Spleen (tissue), 11 donors: Measurements from ENCODE around the gene RAD54L. TPM values are rescaled to one million over a fixed set of nuclear protein-coding genes. Genes with fewer than 3 reads are reported as not detected.

Experiments used
- DNase-seq: peaks from one replicate; pipeline ENCODE4 v3.0.0-alpha.2; 2020
- H3K27ac ChIP-seq, 8 donors: fragments of 200-600 bp; sonication (generic) in 7 of 8; 1 replicate in 4 of 8; 2 replicates in 4 of 8; pipeline versions ENCODE4 v1.5.0 to v1.8.0; 2016 to 2021; ENCODE audit warnings: inconsistent platforms in 4 of 8, mild to moderate bottlenecking in 4 of 8, moderate library complexity in 1 of 8
- H3K27me3 ChIP-seq, 7 donors: fragments of 200-600 bp; sonication (generic) in 6 of 7; replicated peaks in 1 of 7; 1 replicate in 4 of 7; 2 replicates in 3 of 7; pipeline versions ENCODE4 v1.5.0 to v1.8.0; 2016 to 2021; ENCODE audit warnings: inconsistent platforms in 3 of 7, mild to moderate bottlenecking in 1 of 7
- H3K36me3 ChIP-seq, 6 donors: fragments of 200-600 bp; sonication (generic) in 5 of 6; 1 replicate in 4 of 6; 2 replicates in 2 of 6; pipeline versions ENCODE4 v1.5.0 to v1.8.0; 2016 to 2021; ENCODE audit warnings: inconsistent platforms in 2 of 6
- H3K4me1 ChIP-seq, 6 donors: fragments of 200-600 bp; sonication (generic) in 5 of 6; 1 replicate in 3 of 6; 2 replicates in 3 of 6; pipeline versions ENCODE4 v1.5.0 to v1.8.0; 2016 to 2021; ENCODE audit warnings: inconsistent platforms in 3 of 6
- H3K4me3 ChIP-seq, 8 donors: fragments of 200-600 bp; sonication (generic) in 7 of 8; 1 replicate in 4 of 8; 2 replicates in 4 of 8; pipeline versions ENCODE4 v1.5.0 to v1.8.0; 2016 to 2021; ENCODE audit warnings: inconsistent platforms in 4 of 8, mild to moderate bottlenecking in 4 of 8, moderate library complexity in 2 of 8
- H3K9me3 ChIP-seq, 8 donors: fragments of 200-600 bp; sonication (generic) in 7 of 8; 1 replicate in 4 of 8; 2 replicates in 4 of 8; pipeline versions ENCODE4 v1.5.0 to v1.8.0; 2016 to 2021; ENCODE audit warnings: inconsistent platforms in 4 of 8
- POLR2A ChIP-seq, 3 donors: fragments of 450-650 bp; IDR thresholded peaks; one replicate each; pipeline ENCODE4 v1.5.1; 2017; ENCODE audit warnings: antibody characterized with exemption in 3 of 3, mild to moderate bottlenecking in 1 of 3
- POLR2AphosphoS5 ChIP-seq, 3 donors: sonication (generic); formaldehyde crosslinking; IDR thresholded peaks; one replicate each; pipeline ENCODE4 v1.5.1; 2017; ENCODE audit warnings: antibody characterized with exemption in 3 of 3
- WGBS, 5 donors: extraction: QIAGEN DNeasy Blood & Tissue Kit in 3 of 5; methylation state at CpG; one replicate each; pipeline versions ENCODE4 v1.1.5 to v1.1.7; 2013 to 2018; 5-methylcytosine and 5-hydroxymethylcytosine counted together
- intact Hi-C: fragments of 100-400 bp; cut with DNase I; formaldehyde crosslinking; loops from one replicate; pipeline ENCODE4 v1.15.0; 2023; ENCODE audit warnings: low total_unique reads
- polyA plus RNA-seq, 3 donors: library from polyadenylated mRNA; stranded (reverse); fragments of 200-250 nt; gene quantifications; one replicate each; pipeline ENCODE4 v1.2.1, GENCODE V29; 2013
- total RNA-seq, 7 donors: library from RNA; depleted of rRNA in 3 of 7; stranded (reverse); fragments of >200 nt in 3 of 7; fragmentation: NEBNext Ultra II Directional in 4 of 7; extraction: Animal tissue kit (Norgen Biotek cat#: 25700) in 4 of 7; gene quantifications; one replicate each; pipeline versions ENCODE4 v1.1.0 to v1.2.1, GENCODE V29; 2016 to 2021
- TF ChIP-seq, protein P1 (sequence below), 11 experiments: fragments of 200-600 bp in 7 of 11; fragments of 450-650 bp in 4 of 11; sonication (generic) in 4 of 11; IDR thresholded peaks in 8 of 11; conservative IDR thresholded peaks in 3 of 11; 1 replicate in 7 of 11; 2 replicates in 4 of 11; pipeline versions ENCODE4 v1.4.0 to v1.8.0; 2016 to 2021; ENCODE audit warnings: antibody characterized with exemption in 11 of 11, inconsistent platforms in 4 of 11, mild to moderate bottlenecking in 1 of 11
- donor health status: healthy with polysubstance abuse.
- donor health status: DM: no; HTN: no; CAD: no; lungs with moderate emphysema.
- donor health status: DM: no; HTN: no; CAD: no.
- donor health status: Bipolar disorder and iron deficiency.
- donor health status: healthy.
- donor health status: DM: no; HTN: no; CAD: no.
- donor health status: DM: yes; HTN: yes; CAD: no.

RAD54L gene
- total and polyA plus RNA-seq, 10 donors = 2.4 to 9.2 (median 2.9) TPM

- no peak for DNase-seq
- intact Hi-C loops = no loop called here
- WGBS, 5 donors = 83 to 89% (median 87%) methylated on average over 17 to 27 of the region's 27 CpGs
- Histone ChIP-seq H3K27ac (peak overlapping the region in 1 of 8 donors; percentile 5), H3K4me3 (no peak overlapping the region), H3K4me1 (no peaks in the 10 kb centered on the region), H3K27me3 (no peaks in the 10 kb centered on the region), H3K9me3 (no peaks in the 10 kb centered on the region), H3K36me3 (peaks cover 3 to 97% (median 36%) of the 10 kb centered on the region in 6 donors)
- TF ChIP-seq POLR2AphosphoS5 (IDR thresholded peaks at IDR 0.05) = peak in 1 of 3 donors; percentile 58
- TF ChIP-seq, protein P1, sequence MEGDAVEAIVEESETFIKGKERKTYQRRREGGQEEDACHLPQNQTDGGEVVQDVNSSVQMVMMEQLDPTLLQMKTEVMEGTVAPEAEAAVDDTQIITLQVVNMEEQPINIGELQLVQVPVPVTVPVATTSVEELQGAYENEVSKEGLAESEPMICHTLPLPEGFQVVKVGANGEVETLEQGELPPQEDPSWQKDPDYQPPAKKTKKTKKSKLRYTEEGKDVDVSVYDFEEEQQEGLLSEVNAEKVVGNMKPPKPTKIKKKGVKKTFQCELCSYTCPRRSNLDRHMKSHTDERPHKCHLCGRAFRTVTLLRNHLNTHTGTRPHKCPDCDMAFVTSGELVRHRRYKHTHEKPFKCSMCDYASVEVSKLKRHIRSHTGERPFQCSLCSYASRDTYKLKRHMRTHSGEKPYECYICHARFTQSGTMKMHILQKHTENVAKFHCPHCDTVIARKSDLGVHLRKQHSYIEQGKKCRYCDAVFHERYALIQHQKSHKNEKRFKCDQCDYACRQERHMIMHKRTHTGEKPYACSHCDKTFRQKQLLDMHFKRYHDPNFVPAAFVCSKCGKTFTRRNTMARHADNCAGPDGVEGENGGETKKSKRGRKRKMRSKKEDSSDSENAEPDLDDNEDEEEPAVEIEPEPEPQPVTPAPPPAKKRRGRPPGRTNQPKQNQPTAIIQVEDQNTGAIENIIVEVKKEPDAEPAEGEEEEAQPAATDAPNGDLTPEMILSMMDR (IDR thresholded peaks at IDR 0.05 in 8 of 11, conservative IDR thresholded peaks at IDR 0.05 in 3 of 11) = no peak
- no peak for TF ChIP-seq POLR2A (IDR thresholded peaks at IDR 0.05)
Measured at GRCh38 chr1:46285730-46286477, 38.3 kb downstream of the RAD54L start.

GRCh38 chr1:46288485-46289133 is 41.0 kb downstream of the RAD54L start:
- TF ChIP-seq, protein P1 (IDR thresholded peaks at IDR 0.05 in 8 of 11, conservative IDR thresholded peaks at IDR 0.05 in 3 of 11) = no peak
- no peak for TF ChIP-seq POLR2A (IDR thresholded peaks at IDR 0.05)
- TF ChIP-seq POLR2AphosphoS5 (IDR thresholded peaks at IDR 0.05) = no peak
- intact Hi-C loops = no loop called here
- no peaks in the 10 kb centered on the region for H3K9me3 ChIP-seq
- WGBS, 5 donors = 79 to 97% (median 82%) methylated on average over 1 of the region's 1 CpG
- peaks cover 3 to 96% (median 32%) of the 10 kb centered on the region in 6 donors for H3K36me3 ChIP-seq
- H3K4me1 ChIP-seq = no peaks in the 10 kb centered on the region
- no peak overlapping the region for H3K4me3 ChIP-seq
- no peaks in the 10 kb centered on the region for H3K27me3 ChIP-seq
- no peak for DNase-seq
- H3K27ac ChIP-seq = no peak overlapping the region

DNA sequence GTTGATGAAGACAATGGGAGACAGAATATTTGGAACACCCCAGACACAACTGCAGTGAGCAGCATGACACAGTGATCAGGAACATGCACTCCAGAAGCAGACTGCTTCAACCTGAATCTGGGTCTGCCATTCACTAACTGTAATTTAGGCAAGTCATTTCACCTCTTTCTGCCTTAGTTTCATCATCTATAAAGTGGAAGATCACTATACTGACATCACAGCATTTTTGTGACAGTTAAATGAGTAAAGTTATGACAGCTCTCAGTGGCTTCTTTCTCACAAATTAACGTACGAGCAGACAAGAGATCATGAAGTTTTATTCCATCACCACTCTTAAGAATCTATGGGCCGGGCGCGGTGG is 41.6 kb downstream of the RAD54L start:
- WGBS, 5 donors = 94 to 98% (median 97%) methylated on average over 5 of the region's 5 CpGs
- no peaks in the 10 kb centered on the region for H3K27me3 ChIP-seq
- no peak overlapping the region for H3K27ac ChIP-seq
- no peak overlapping the region for H3K4me3 ChIP-seq
- intact Hi-C loops = no loop called here
- TF ChIP-seq, protein P1 (IDR thresholded peaks at IDR 0.05 in 8 of 11, conservative IDR thresholded peaks at IDR 0.05 in 3 of 11) = no peak
- TF ChIP-seq POLR2AphosphoS5 (IDR thresholded peaks at IDR 0.05) (no peak), POLR2A (IDR thresholded peaks at IDR 0.05) (no peak)
- peaks cover 3 to 96% (median 31%) of the 10 kb centered on the region in 6 donors for H3K36me3 ChIP-seq
- no peaks in the 10 kb centered on the region for H3K4me1 ChIP-seq
- no peaks in the 10 kb centered on the region for H3K9me3 ChIP-seq
- DNase-seq = no peak

DNA sequence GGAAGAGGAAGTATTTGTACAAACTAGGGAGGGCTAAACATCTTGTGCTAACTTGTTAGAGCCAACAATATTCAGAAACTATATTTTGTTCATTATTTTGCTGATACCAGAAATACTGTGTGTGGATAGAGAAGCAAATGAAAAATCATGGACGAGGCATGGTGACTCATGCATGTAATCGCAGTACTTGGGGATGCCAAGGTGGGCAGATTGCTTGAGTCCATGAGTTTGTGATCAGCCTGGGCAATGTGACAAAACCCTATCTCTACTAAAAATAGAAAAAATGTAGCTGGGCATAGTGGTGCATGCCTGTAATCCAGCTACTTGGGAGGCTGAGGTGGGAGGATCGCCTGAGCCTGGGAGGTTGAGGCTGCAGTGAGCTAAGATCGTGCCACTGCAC is 42.4 kb downstream of the RAD54L start:
- peaks cover 3 to 96% (median 29%) of the 10 kb centered on the region in 6 donors for H3K36me3 ChIP-seq
- DNase-seq = no peak
- intact Hi-C loops = no loop called here

More for the DNA sequence above, 42.4 kb downstream of the RAD54L start:
- 92 to 98% (median 96%) methylated on average over 4 of the region's 4 CpGs for WGBS, 5 donors
- Histone ChIP-seq H3K9me3 (no peaks in the 10 kb centered on the region), H3K4me1 (no peaks in the 10 kb centered on the region), H3K27ac (no peak overlapping the region), H3K27me3 (no peaks in the 10 kb centered on the region), H3K4me3 (no peak overlapping the region)
- TF ChIP-seq POLR2AphosphoS5 (IDR thresholded peaks at IDR 0.05) (no peak), POLR2A (IDR thresholded peaks at IDR 0.05) (no peak)
- TF ChIP-seq, protein P1 (IDR thresholded peaks at IDR 0.05 in 8 of 11, conservative IDR thresholded peaks at IDR 0.05 in 3 of 11) = no peak
